Activated CD4-positive, alpha-beta T cell treated with anti-CD3 and anti-CD28 coated beads, Interleukin-2, amount 10 ng/mL, durations not matched to agents 24 days and 14 days (primary cell): ENCODE results near the gene MUC5AC. TPM values are rescaled to one million over a fixed set of nuclear protein-coding genes. Genes with fewer than 3 reads are reported as not detected.
A peak's percentile ranks its signal among the peaks of the same experiment; 100 is the strongest.

Source experiments
- DNase-seq: peaks from one replicate; pipeline ENCODE4 v3.0.0; 2022
- H3K27ac Mint-ChIP-seq: one replicate; pipeline ENCODE4 v1.8.0; 2022; ENCODE audit warnings: mild to moderate bottlenecking, mixed read lengths
- H3K27me3 Mint-ChIP-seq: one replicate; pipeline ENCODE4 v1.8.0; 2022; ENCODE audit warnings: mixed read lengths
- H3K36me3 Mint-ChIP-seq: one replicate; pipeline ENCODE4 v1.8.0; 2022; ENCODE audit warnings: low read depth, mild to moderate bottlenecking, mixed read lengths
- H3K4me1 Mint-ChIP-seq: one replicate; pipeline ENCODE4 v1.8.0; 2021; ENCODE audit warnings: mixed read lengths
- H3K4me3 Mint-ChIP-seq: one replicate; pipeline ENCODE4 v1.8.0; 2022; ENCODE audit warnings: mild to moderate bottlenecking, moderate library complexity, mixed read lengths
- H3K9me3 Mint-ChIP-seq: one replicate; pipeline ENCODE4 v1.8.0; 2021; ENCODE audit warnings: mixed read lengths
- intact Hi-C: fragments of 100-400 bp; cut with micrococcal nuclease; formaldehyde crosslinking; loops from one replicate; pipeline ENCODE4 v1.15.1; 2023
- total RNA-seq: library from RNA; stranded (reverse); gene quantifications from 2 replicates; pipeline ENCODE4 v1.2.3, GENCODE V29; 2022

The MUC5AC gene
- total RNA-seq, 1 donor from 2014 or later: not detected

- no peak for DNase-seq
- no peaks in the 10 kb centered on the region for H3K4me1 Mint-ChIP-seq
- no peaks in the 10 kb centered on the region for H3K36me3 Mint-ChIP-seq
- no peak overlapping the region for H3K27ac Mint-ChIP-seq
- H3K27me3 Mint-ChIP-seq: no peaks in the 10 kb centered on the region
- intact Hi-C loops: no loop called here
- H3K4me3 Mint-ChIP-seq: no peak overlapping the region
- no peaks in the 10 kb centered on the region for H3K9me3 Mint-ChIP-seq
These were observed 44.5 kb downstream of the MUC5AC start for GRCh38 chr11:1202154-1202775.

GRCh38 chr11:1202776-1203504 is 45.2 kb downstream of the MUC5AC start:
- Mint-ChIP-seq H3K36me3 (no peaks in the 10 kb centered on the region), H3K9me3 (no peaks in the 10 kb centered on the region), H3K4me1 (no peaks in the 10 kb centered on the region), H3K4me3 (no peak overlapping the region), H3K27me3 (no peaks in the 10 kb centered on the region), H3K27ac (no peak overlapping the region)
- intact Hi-C loops: loop anchor here (1.0 kb wide), 2 partner anchors 312 to 370 kb away; no protein-coding TSS in a partner anchor
- DNase-seq: peak; percentile 90

- Mint-ChIP-seq H3K4me1 (no peaks in the 10 kb centered on the region), H3K27ac (no peak overlapping the region), H3K9me3 (no peaks in the 10 kb centered on the region), H3K4me3 (no peak overlapping the region), H3K36me3 (no peaks in the 10 kb centered on the region), H3K27me3 (no peaks in the 10 kb centered on the region)
- intact Hi-C loops: loop anchor here (1.0 kb wide), 2 partner anchors 312 to 370 kb away; no protein-coding TSS in a partner anchor
- no peak for DNase-seq
These were observed 45.9 kb downstream of the MUC5AC start for GRCh38 chr11:1203505-1204271.

GRCh38 chr11:1204381-1205101 is 46.8 kb downstream of the MUC5AC start:
- no peaks in the 10 kb centered on the region for H3K36me3 Mint-ChIP-seq
- H3K4me1 Mint-ChIP-seq: no peaks in the 10 kb centered on the region
- DNase-seq: no peak
- no peaks in the 10 kb centered on the region for H3K27me3 Mint-ChIP-seq
- no peak overlapping the region for H3K4me3 Mint-ChIP-seq
- H3K9me3 Mint-ChIP-seq: no peaks in the 10 kb centered on the region
- intact Hi-C loops: no loop called here
- H3K27ac Mint-ChIP-seq: no peak overlapping the region

GRCh38 chr11:1205121-1205986 is 47.6 kb downstream of the MUC5AC start:
- no peaks in the 10 kb centered on the region for H3K27me3 Mint-ChIP-seq
- H3K9me3 Mint-ChIP-seq: no peaks in the 10 kb centered on the region
- DNase-seq: no peak
- no peaks in the 10 kb centered on the region for H3K36me3 Mint-ChIP-seq
- H3K4me1 Mint-ChIP-seq: no peaks in the 10 kb centered on the region
- no peak overlapping the region for H3K4me3 Mint-ChIP-seq
- intact Hi-C loops: no loop called here
- H3K27ac Mint-ChIP-seq: no peak overlapping the region

GRCh38 chr11:1205987-1206331 is 48.2 kb downstream of the MUC5AC start:
- DNase-seq: no peak
- Mint-ChIP-seq H3K4me3 (no peak overlapping the region), H3K4me1 (no peaks in the 10 kb centered on the region), H3K27ac (no peak overlapping the region), H3K27me3 (peaks cover 1% of the 10 kb centered on the region), H3K36me3 (no peaks in the 10 kb centered on the region), H3K9me3 (no peaks in the 10 kb centered on the region)
- intact Hi-C loops: no loop called here

GRCh38 chr11:1206391-1207271 is 48.9 kb downstream of the MUC5AC start:
- H3K27ac Mint-ChIP-seq: no peak overlapping the region
- no peak for DNase-seq
- H3K36me3 Mint-ChIP-seq: no peaks in the 10 kb centered on the region
- H3K9me3 Mint-ChIP-seq: peaks cover 4% of the 10 kb centered on the region
- intact Hi-C loops: no loop called here
- peaks cover 6% of the 10 kb centered on the region for H3K27me3 Mint-ChIP-seq
- no peaks in the 10 kb centered on the region for H3K4me1 Mint-ChIP-seq
- no peak overlapping the region for H3K4me3 Mint-ChIP-seq

GRCh38 chr11:1207401-1208143 is 49.8 kb downstream of the MUC5AC start:
- intact Hi-C loops: no loop called here
- Mint-ChIP-seq H3K27ac (no peak overlapping the region), H3K9me3 (peaks cover 7% of the 10 kb centered on the region), H3K27me3 (peaks cover 11% of the 10 kb centered on the region), H3K4me3 (no peak overlapping the region), H3K4me1 (no peaks in the 10 kb centered on the region), H3K36me3 (no peaks in the 10 kb centered on the region)
- no peak for DNase-seq

- Mint-ChIP-seq H3K4me3 (no peak overlapping the region), H3K36me3 (no peaks in the 10 kb centered on the region), H3K4me1 (no peaks in the 10 kb centered on the region), H3K27me3 (peaks cover 11% of the 10 kb centered on the region), H3K27ac (no peak overlapping the region), H3K9me3 (peaks cover 7% of the 10 kb centered on the region)
- DNase-seq: no peak
- intact Hi-C loops: no loop called here
These were observed 50.3 kb downstream of the MUC5AC start for GRCh38 chr11:1208144-1208393.

GRCh38 chr11:1208394-1209261 is 50.9 kb downstream of the MUC5AC start:
- Mint-ChIP-seq H3K9me3 (peaks cover 7% of the 10 kb centered on the region), H3K4me3 (no peak overlapping the region), H3K36me3 (no peaks in the 10 kb centered on the region), H3K27ac (no peak overlapping the region), H3K4me1 (no peaks in the 10 kb centered on the region), H3K27me3 (peaks cover 11% of the 10 kb centered on the region)
- intact Hi-C loops: no loop called here
- no peak for DNase-seq

GRCh38 chr11:1209371-1210057 is 51.8 kb downstream of the MUC5AC start:
- no peak overlapping the region for H3K27ac Mint-ChIP-seq
- no peak for DNase-seq
- intact Hi-C loops: no loop called here
- no peaks in the 10 kb centered on the region for H3K36me3 Mint-ChIP-seq
- H3K27me3 Mint-ChIP-seq: peaks cover 13% of the 10 kb centered on the region
- peaks cover 7% of the 10 kb centered on the region for H3K9me3 Mint-ChIP-seq
- no peaks in the 10 kb centered on the region for H3K4me1 Mint-ChIP-seq
- H3K4me3 Mint-ChIP-seq: no peak overlapping the region
